Left forelimb (tissue), 1 donor: ENCODE measurements around the gene CTIF.

Experiments
- DNase-seq: peaks from one replicate; pipeline ENCODE4 v3.0.0-alpha.2; 2018; ENCODE audit warnings: low spot score

CTIF gene

GRCh38 chr18:48887294-48887904 lies 348.6 kb downstream of the CTIF start:
- DNase-seq = no peak

GRCh38 chr18:48887905-48888772 lies 349.3 kb downstream of the CTIF start:
- DNase-seq = no peak

- DNase-seq = no peak
These were observed 349.9 kb downstream of the CTIF start for GRCh38 chr18:48888773-48889080.

- peak; percentile 68 for DNase-seq
These were observed 350.5 kb downstream of the CTIF start for GRCh38 chr18:48889115-48889941.

- DNase-seq = peak; percentile 55
These were observed 351.3 kb downstream of the CTIF start for GRCh38 chr18:48889981-48890762.

- DNase-seq = peak; percentile 58
These were observed 352.9 kb downstream of the CTIF start for GRCh38 chr18:48891721-48892120.

- DNase-seq = peak; percentile 40
These were observed 353.5 kb downstream of the CTIF start for GRCh38 chr18:48892146-48892855.

- no peak for DNase-seq
These were observed 354.3 kb downstream of the CTIF start for GRCh38 chr18:48893061-48893607.

GRCh38 chr18:48893608-48894600 lies 355.1 kb downstream of the CTIF start:
- DNase-seq = peak; percentile 55

GRCh38 chr18:48894799-48895346 lies 356.0 kb downstream of the CTIF start:
- peak; percentile 42 for DNase-seq

GRCh38 chr18:48896326-48896874 lies 357.6 kb downstream of the CTIF start:
- DNase-seq = no peak

- DNase-seq = peak; percentile 66
These were observed 358.2 kb downstream of the CTIF start for GRCh38 chr18:48896875-48897511.

GRCh38 chr18:48897531-48897930 lies 358.7 kb downstream of the CTIF start:
- no peak for DNase-seq

GRCh38 chr18:48898521-48898920 lies 359.7 kb downstream of the CTIF start:
- DNase-seq = no peak

GRCh38 chr18:48899558-48900174 lies 360.8 kb downstream of the CTIF start:
- DNase-seq = no peak

GRCh38 chr18:48900469-48900868 lies 361.6 kb downstream of the CTIF start:
- no peak for DNase-seq

GRCh38 chr18:48901145-48902022 lies 362.6 kb downstream of the CTIF start:
- no peak for DNase-seq
